H9 (cell line): ENCODE data around the gene ETNK2. TPM values are rescaled to one million over a fixed set of nuclear protein-coding genes. Genes with fewer than 3 reads are reported as not detected.

Experiments
- DNase-seq: peaks from one replicate; pipeline ENCODE4 v3.0.0-alpha.2; 2017
- H2AFZ ChIP-seq: one replicate; pipeline ENCODE4 v1.6.1; 2013; ENCODE audit warnings: mild to moderate bottlenecking, low read length, control low read depth, moderate library complexity
- H2AK5ac ChIP-seq: 2 replicates; pipeline ENCODE4 v1.6.1; 2013; ENCODE audit warnings: low read length, control low read depth, mixed read lengths; ENCODE audit not compliant: insufficient read length
- H2BK120ac ChIP-seq: one replicate; pipeline ENCODE4 v1.6.1; 2013; ENCODE audit warnings: low read depth, mild to moderate bottlenecking, low read length, control low read depth, inconsistent platforms; ENCODE audit not compliant: poor library complexity, severe bottlenecking
- H2BK12ac ChIP-seq: 2 replicates; pipeline ENCODE4 v1.6.1; 2013; ENCODE audit warnings: low read length, control low read depth, mixed read lengths, low read depth; ENCODE audit not compliant: insufficient read length
- H2BK15ac ChIP-seq: 2 replicates; pipeline ENCODE4 v1.6.1; 2013; ENCODE audit warnings: low read depth, low read length, control low read depth
- H2BK20ac ChIP-seq: one replicate; pipeline ENCODE4 v1.6.1; 2013; ENCODE audit warnings: low read depth, mild to moderate bottlenecking, low read length, control low read depth, inconsistent platforms; ENCODE audit not compliant: poor library complexity, severe bottlenecking
- H2BK5ac ChIP-seq: 2 replicates; pipeline ENCODE4 v1.6.1; 2013; ENCODE audit warnings: low read length, control low read depth, mixed read lengths; ENCODE audit not compliant: insufficient read length
- H3K14ac ChIP-seq: 2 replicates; pipeline ENCODE4 v1.6.1; 2013; ENCODE audit warnings: low read length, control low read depth; ENCODE audit not compliant: insufficient read depth
- H3K18ac ChIP-seq: 2 replicates; pipeline ENCODE4 v1.6.1; 2013; ENCODE audit warnings: low read depth, mild to moderate bottlenecking, mixed read lengths, low read length, control low read depth; ENCODE audit not compliant: insufficient read length
- H3K23ac ChIP-seq: 2 replicates; pipeline ENCODE4 v1.6.1; 2013; ENCODE audit warnings: low read length, control low read depth, mixed read lengths, low read depth; ENCODE audit not compliant: insufficient read length
- H3K23me2 ChIP-seq: 2 replicates; pipeline ENCODE4 v1.6.1; 2013; ENCODE audit warnings: low read depth, mild to moderate bottlenecking, mixed read lengths, low read length, control low read depth; ENCODE audit not compliant: insufficient read length, poor library complexity, severe bottlenecking
- H3K27ac ChIP-seq: 2 replicates; pipeline ENCODE4 v1.5.1; 2013; ENCODE audit warnings: low read length, control low read depth, mixed read lengths, low read depth; ENCODE audit not compliant: insufficient read length
- H3K27me3 ChIP-seq: 2 replicates; pipeline ENCODE4 v1.6.1; 2013; ENCODE audit warnings: low read length, control low read depth, inconsistent platforms; ENCODE audit not compliant: insufficient read depth
- H3K4ac ChIP-seq: 2 replicates; pipeline ENCODE4 v1.6.1; 2013; ENCODE audit warnings: low read depth, mild to moderate bottlenecking, control low read depth, inconsistent platforms, low read length, moderate library complexity
- H3K4me1 ChIP-seq: 2 replicates; pipeline ENCODE4 v1.6.1; 2013; ENCODE audit warnings: low read length, control low read depth, inconsistent platforms; ENCODE audit not compliant: insufficient read depth
- H3K4me2 ChIP-seq: 2 replicates; pipeline ENCODE4 v1.6.1; 2013; ENCODE audit warnings: low read length, control low read depth, mixed read lengths; ENCODE audit not compliant: insufficient read length, insufficient read depth
- H3K56ac ChIP-seq: 2 replicates; pipeline ENCODE4 v1.6.1; 2013; ENCODE audit warnings: low read depth, mild to moderate bottlenecking, mixed read lengths, low read length, control low read depth; ENCODE audit not compliant: insufficient read length
- H3K79me1 ChIP-seq: 2 replicates; pipeline ENCODE4 v1.6.1; 2013; ENCODE audit warnings: low read depth, mild to moderate bottlenecking, moderate library complexity, low read length, control low read depth, inconsistent platforms; ENCODE audit not compliant: insufficient read depth, poor library complexity, severe bottlenecking
- H3K79me2 ChIP-seq: 2 replicates; pipeline ENCODE4 v1.6.1; 2013; ENCODE audit warnings: low read length, control low read depth, inconsistent platforms; ENCODE audit not compliant: insufficient read depth
- H3K9ac ChIP-seq: 2 replicates; pipeline ENCODE4 v1.6.1; 2013; ENCODE audit warnings: low read length, control low read depth, mixed read lengths; ENCODE audit not compliant: insufficient read length; ENCODE audit errors: extremely low read depth
- H3K9me3 ChIP-seq: one replicate; pipeline ENCODE4 v1.6.1; 2013; ENCODE audit warnings: low read depth, low read length, inconsistent platforms; ENCODE audit not compliant: control insufficient read depth
- H3T11ph ChIP-seq: one replicate; pipeline ENCODE4 v1.6.1; 2013; ENCODE audit warnings: mild to moderate bottlenecking, low read length, control low read depth, inconsistent platforms
- H4K20me1 ChIP-seq: one replicate; pipeline ENCODE4 v1.6.1; 2013; ENCODE audit not compliant: control insufficient read depth, insufficient read length, insufficient read depth
- H4K5ac ChIP-seq: 2 replicates; pipeline ENCODE4 v1.6.1; 2013; ENCODE audit warnings: low read depth, mild to moderate bottlenecking, mixed read lengths, low read length, control low read depth; ENCODE audit not compliant: insufficient read length
- H4K8ac ChIP-seq: replicated peaks from 2 replicates; pipeline ENCODE4 v1.6.1; 2013; ENCODE audit warnings: low read length, control low read depth, mixed read lengths, low read depth; ENCODE audit not compliant: insufficient read length
- H4K91ac ChIP-seq: 2 replicates; pipeline ENCODE4 v1.6.1; 2013; ENCODE audit warnings: low read depth, mild to moderate bottlenecking, moderate library complexity, mixed read lengths, low read length, control low read depth; ENCODE audit not compliant: insufficient read length
- H3K27ac Mint-ChIP-seq, 3 experiments: 2 replicates in 2 of 3; 3 replicates in 1 of 3; pipeline ENCODE4 v1.8.0; 2020 to 2021; ENCODE audit warnings: mixed read lengths in 3 of 3, mild to moderate bottlenecking in 1 of 3, moderate library complexity in 1 of 3
- H3K27me3 Mint-ChIP-seq: 2 replicates; pipeline ENCODE4 v1.8.0; 2021; ENCODE audit warnings: low read depth, mild to moderate bottlenecking, moderate library complexity, mixed read lengths
- H3K36me3 Mint-ChIP-seq, 3 experiments: 2 replicates in 2 of 3; 3 replicates in 1 of 3; pipeline ENCODE4 v1.8.0; 2020 to 2021; ENCODE audit warnings: low read depth in 3 of 3, mixed read lengths in 3 of 3; ENCODE audit not compliant: insufficient read depth in 1 of 3
- H3K4me1 Mint-ChIP-seq, 2 experiments: 2 replicates each; pipeline ENCODE4 v1.8.0; 2020; ENCODE audit warnings: mixed read lengths in 2 of 2
- H3K4me3 Mint-ChIP-seq, 2 experiments: 2 replicates in 1 of 2; 3 replicates in 1 of 2; pipeline ENCODE4 v1.8.0; 2020 to 2021; ENCODE audit warnings: mild to moderate bottlenecking in 2 of 2, mixed read lengths in 2 of 2, moderate library complexity in 1 of 2
- H3K9me3 Mint-ChIP-seq, 2 experiments: 2 replicates in 1 of 2; 3 replicates in 1 of 2; pipeline ENCODE4 v1.8.0; 2020; ENCODE audit warnings: mild to moderate bottlenecking in 2 of 2, mixed read lengths in 2 of 2, moderate library complexity in 1 of 2
- CTCF ChIP-seq: fragments of 200-600 bp; sonication (generic); conservative IDR thresholded peaks from 3 replicates; pipeline ENCODE4 v1.8.0; 2021; ENCODE audit warnings: antibody characterized with exemption, mild to moderate bottlenecking
- WGBS: extraction: QIAGEN DNeasy Blood & Tissue Kit; methylation state at CpG from one replicate; pipeline ENCODE4 v1.1.7; 2013; ENCODE audit warnings: missing lambda C conversion rate, low lambda C conversion rate, mixed read lengths; ENCODE audit not compliant: insufficient read length; ENCODE audit errors: extremely low coverage; 5-methylcytosine and 5-hydroxymethylcytosine counted together
- total RNA-seq: library from RNA; stranded (reverse); gene quantifications from 2 replicates; pipeline ENCODE4 v1.2.1, GENCODE V29; 2021

The ETNK2 gene
- total RNA-seq, 1 experiment from 2014 or later: 17.6 TPM

- Histone ChIP-seq H4K20me1 (no peaks in the 10 kb centered on the region), H3K4ac (no peak overlapping the region), H4K91ac (no peak overlapping the region), H2AK5ac (no peak overlapping the region), H3K56ac (no peak overlapping the region), H4K5ac (no peak overlapping the region), H2BK12ac (no peak overlapping the region), H4K8ac (no peak overlapping the region), H2BK5ac (no peak overlapping the region), H3K23ac (no peak overlapping the region), H2AFZ (no peak overlapping the region), H3K4me2 (no peak overlapping the region), H3K9me3 (no peaks in the 10 kb centered on the region), H3K4me1 (peaks cover 4% of the 10 kb centered on the region; the same call in 1 of the 2 replicates), H3K79me1 (no peaks in the 10 kb centered on the region), H3K27ac (no peak overlapping the region), H3K23me2 (peaks cover 3% of the 10 kb centered on the region), H3K27me3 (no peaks in the 10 kb centered on the region), H3K14ac (no peak overlapping the region), H2BK15ac (no peak overlapping the region), H3K9ac (no peak overlapping the region), H2BK20ac (no peak overlapping the region), H2BK120ac (no peak overlapping the region), H3K79me2 (no peaks in the 10 kb centered on the region), H3K18ac (no peak overlapping the region), H3T11ph (no peak overlapping the region)
- Mint-ChIP-seq H3K9me3 (no peaks in the 10 kb centered on the region; a peak in 1 of 5 replicates), H3K4me1 (peaks cover 53 to 54% of the 10 kb centered on the region in 2 experiments), H3K27ac (no peak overlapping the region; a peak in 1 of 7 replicates), H3K36me3 (peaks cover 0 to 10% (median 10%) of the 10 kb centered on the region in 3 experiments; a peak in 4 of 7 replicates), H3K27me3 (peaks cover 30% of the 10 kb centered on the region), H3K4me3 (no peak overlapping the region; a peak in 1 of 5 replicates)
- no CpG with 5 or more reads among the region's 6 CpGs for WGBS
- no peak for TF ChIP-seq CTCF
- DNase-seq: no peak
These were observed 5.5 kb downstream of the ETNK2 start for GRCh38 chr1:204146309-204146708.
